Sigmoid colon (tissue), 7 donors: ENCODE results near the gene KICS2. TPM values are rescaled to one million over a fixed set of nuclear protein-coding genes. Genes with fewer than 3 reads are reported as not detected.

Experiments used
- DNase-seq: peaks from one replicate; pipeline ENCODE4 v3.0.0-alpha.2; 2019
- H3K27ac ChIP-seq, 4 donors: fragments of 200-600 bp; sonication (generic); one replicate each; pipeline ENCODE4 v1.5.1; 2016 to 2019; ENCODE audit warnings: mild to moderate bottlenecking in 1 of 4
- H3K27me3 ChIP-seq, 3 donors: fragments of 200-600 bp; sonication (generic); one replicate each; pipeline ENCODE4 v1.5.1; 2019; ENCODE audit warnings: mild to moderate bottlenecking in 1 of 3
- H3K36me3 ChIP-seq, 4 donors: fragments of 200-600 bp; sonication (generic); one replicate each; pipeline ENCODE4 v1.5.1; 2016 to 2019
- H3K4me1 ChIP-seq, 4 donors: fragments of 200-600 bp; sonication (generic); one replicate each; pipeline ENCODE4 v1.5.1; 2017 to 2019
- H3K4me3 ChIP-seq, 4 donors: fragments of 200-600 bp; sonication (generic); one replicate each; pipeline ENCODE4 v1.5.1; 2017 to 2019; ENCODE audit warnings: mild to moderate bottlenecking in 2 of 4, moderate library complexity in 1 of 4
- H3K9me3 ChIP-seq, 4 donors: fragments of 200-600 bp in 3 of 4; sonication (generic) in 3 of 4; one replicate each; pipeline versions ENCODE4 v1.5.1 to v1.6.1; 2013 to 2019
- EP300 ChIP-seq, 4 donors: sonication (generic); formaldehyde crosslinking; IDR thresholded peaks; one replicate each; pipeline ENCODE4 v1.6.1; 2017; ENCODE audit warnings: antibody characterized with exemption in 4 of 4
- POLR2A ChIP-seq, 2 donors: fragments of 450-650 bp; IDR thresholded peaks; one replicate each; pipeline ENCODE4 v1.6.1; 2016; ENCODE audit warnings: antibody characterized with exemption in 2 of 2, mild to moderate bottlenecking in 2 of 2, moderate library complexity in 2 of 2
- POLR2AphosphoS5 ChIP-seq, 4 donors: sonication (generic); formaldehyde crosslinking; IDR thresholded peaks; one replicate each; pipeline ENCODE4 v1.6.1; 2017; ENCODE audit warnings: antibody characterized with exemption in 4 of 4
- WGBS, 2 donors: extraction: QIAGEN DNeasy Blood & Tissue Kit; methylation state at CpG; one replicate each; pipeline ENCODE4 v1.1.7; 2013; 5-methylcytosine and 5-hydroxymethylcytosine counted together
- intact Hi-C: fragments of 100-400 bp; cut with DNase I; formaldehyde crosslinking; loops from one replicate; pipeline ENCODE4 v1.15.1; 2023
- polyA plus RNA-seq, 3 donors: library from polyadenylated mRNA; stranded (reverse); fragments of 200-250 nt; gene quantifications; one replicate each; pipeline ENCODE4 v1.2.3, GENCODE V29; 2013
- total RNA-seq, 4 donors: library from RNA; depleted of rRNA; stranded (reverse); fragments of >200 nt; gene quantifications; one replicate each; pipeline ENCODE4 v1.1.0, GENCODE V29; 2016
- TF ChIP-seq, protein P1 (sequence below), 4 experiments: fragments of 450-650 bp in 3 of 4; fragments of 200-600 bp in 1 of 4; IDR thresholded peaks; one replicate each; pipeline ENCODE4 v1.5.1; 2016 to 2019; ENCODE audit warnings: antibody characterized with exemption in 4 of 4, mild to moderate bottlenecking in 3 of 4, moderate library complexity in 2 of 4
- donor health status: healthy with polysubstance abuse.
- donor health status: Bipolar disorder and iron deficiency.
- donor health status: healthy.

Gene KICS2
- total and polyA plus RNA-seq, 7 donors, result 1.8 to 10.7 (median 4.8) TPM

- TF ChIP-seq EP300 (IDR thresholded peaks at IDR 0.05) (no peak), POLR2A (IDR thresholded peaks at IDR 0.05) (no peak), POLR2AphosphoS5 (IDR thresholded peaks at IDR 0.05) (no peak)
- DNase-seq, result no peak
- Histone ChIP-seq H3K9me3 (no peaks in the 10 kb centered on the region), H3K4me1 (no peaks in the 10 kb centered on the region), H3K27me3 (no peaks in the 10 kb centered on the region), H3K4me3 (no peak overlapping the region), H3K27ac (no peak overlapping the region), H3K36me3 (peaks cover 0 to 11% (median 0%) of the 10 kb centered on the region in 4 donors)
- intact Hi-C loops, result loop anchor here (10.0 kb wide), 1 partner anchor 205 kb away; no protein-coding TSS in a partner anchor
- WGBS, 2 donors, result 33 to 78% methylated on average over 1 of the region's 1 CpG
These were observed 32.6 kb downstream of the KICS2 start for GRCh38 chr12:64189530-64189929.

GRCh38 chr12:64187794-64188193 is 34.3 kb downstream of the KICS2 start:
- Histone ChIP-seq H3K36me3 (no peaks in the 10 kb centered on the region), H3K27me3 (no peaks in the 10 kb centered on the region), H3K4me3 (no peak overlapping the region), H3K9me3 (no peaks in the 10 kb centered on the region), H3K27ac (no peak overlapping the region), H3K4me1 (no peaks in the 10 kb centered on the region)
- intact Hi-C loops, result loop anchor here (10.0 kb wide), 1 partner anchor 203 kb away; no protein-coding TSS in a partner anchor
- WGBS, 2 donors, result 84 to 89% methylated on average over 2 of the region's 2 CpGs
- TF ChIP-seq EP300 (IDR thresholded peaks at IDR 0.05) (no peak), POLR2AphosphoS5 (IDR thresholded peaks at IDR 0.05) (no peak), POLR2A (IDR thresholded peaks at IDR 0.05) (no peak)
- TF ChIP-seq, protein P1, sequence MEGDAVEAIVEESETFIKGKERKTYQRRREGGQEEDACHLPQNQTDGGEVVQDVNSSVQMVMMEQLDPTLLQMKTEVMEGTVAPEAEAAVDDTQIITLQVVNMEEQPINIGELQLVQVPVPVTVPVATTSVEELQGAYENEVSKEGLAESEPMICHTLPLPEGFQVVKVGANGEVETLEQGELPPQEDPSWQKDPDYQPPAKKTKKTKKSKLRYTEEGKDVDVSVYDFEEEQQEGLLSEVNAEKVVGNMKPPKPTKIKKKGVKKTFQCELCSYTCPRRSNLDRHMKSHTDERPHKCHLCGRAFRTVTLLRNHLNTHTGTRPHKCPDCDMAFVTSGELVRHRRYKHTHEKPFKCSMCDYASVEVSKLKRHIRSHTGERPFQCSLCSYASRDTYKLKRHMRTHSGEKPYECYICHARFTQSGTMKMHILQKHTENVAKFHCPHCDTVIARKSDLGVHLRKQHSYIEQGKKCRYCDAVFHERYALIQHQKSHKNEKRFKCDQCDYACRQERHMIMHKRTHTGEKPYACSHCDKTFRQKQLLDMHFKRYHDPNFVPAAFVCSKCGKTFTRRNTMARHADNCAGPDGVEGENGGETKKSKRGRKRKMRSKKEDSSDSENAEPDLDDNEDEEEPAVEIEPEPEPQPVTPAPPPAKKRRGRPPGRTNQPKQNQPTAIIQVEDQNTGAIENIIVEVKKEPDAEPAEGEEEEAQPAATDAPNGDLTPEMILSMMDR (IDR thresholded peaks at IDR 0.05), result no peak
- DNase-seq, result no peak

GRCh38 chr12:64187370-64187769 is 34.7 kb downstream of the KICS2 start:
- DNase-seq, result no peak
- WGBS, 2 donors, result 78 to 84% methylated on average over 3 of the region's 3 CpGs
- intact Hi-C loops, result loop anchor here (10.0 kb wide), 1 partner anchor 203 kb away; no protein-coding TSS in a partner anchor
- Histone ChIP-seq H3K4me3 (no peak overlapping the region), H3K36me3 (no peaks in the 10 kb centered on the region), H3K27ac (no peak overlapping the region), H3K27me3 (no peaks in the 10 kb centered on the region), H3K4me1 (peaks cover 0 to 2% (median 0%) of the 10 kb centered on the region in 4 donors), H3K9me3 (no peaks in the 10 kb centered on the region)
- TF ChIP-seq POLR2A (IDR thresholded peaks at IDR 0.05) (no peak), POLR2AphosphoS5 (IDR thresholded peaks at IDR 0.05) (no peak), EP300 (IDR thresholded peaks at IDR 0.05) (no peak)
- TF ChIP-seq, protein P1 (IDR thresholded peaks at IDR 0.05), result no peak

GRCh38 chr12:64186789-64187188 is 35.3 kb downstream of the KICS2 start:
- no peaks in the 10 kb centered on the region for H3K36me3 ChIP-seq
- H3K9me3 ChIP-seq, result no peaks in the 10 kb centered on the region
- no peak overlapping the region for H3K27ac ChIP-seq
- intact Hi-C loops, result loop anchor here (10.0 kb wide), 1 partner anchor 202 kb away; no protein-coding TSS in a partner anchor
- TF ChIP-seq EP300 (IDR thresholded peaks at IDR 0.05), result no peak
- TF ChIP-seq POLR2AphosphoS5 (IDR thresholded peaks at IDR 0.05), result no peak
- TF ChIP-seq POLR2A (IDR thresholded peaks at IDR 0.05), result no peak
- TF ChIP-seq, protein P1 (IDR thresholded peaks at IDR 0.05), result no peak
- peaks cover 0 to 5% (median 2%) of the 10 kb centered on the region in 4 donors for H3K4me1 ChIP-seq
- H3K27me3 ChIP-seq, result no peaks in the 10 kb centered on the region
- 72 to 79% methylated on average over 2 of the region's 2 CpGs for WGBS, 2 donors
- no peak overlapping the region for H3K4me3 ChIP-seq
- DNase-seq, result no peak

- H3K9me3 ChIP-seq, result no peaks in the 10 kb centered on the region
- TF ChIP-seq EP300 (IDR thresholded peaks at IDR 0.05) (no peak), POLR2AphosphoS5 (IDR thresholded peaks at IDR 0.05) (no peak), POLR2A (IDR thresholded peaks at IDR 0.05) (no peak)
- TF ChIP-seq, protein P1 (IDR thresholded peaks at IDR 0.05), result no peak
- no peak overlapping the region for H3K27ac ChIP-seq
- H3K36me3 ChIP-seq, result no peaks in the 10 kb centered on the region
- no peak overlapping the region for H3K4me3 ChIP-seq
- WGBS, 2 donors, result 90 to 92% methylated on average over 1 of the region's 1 CpG
- intact Hi-C loops, result loop anchor here (5.0 to 10.0 kb wide), 3 partner anchors 73 to 517 kb away; partner anchors contain the start of gene DPY19L2
- H3K27me3 ChIP-seq, result no peaks in the 10 kb centered on the region
- no peak for DNase-seq
- peaks cover 0 to 16% (median 7%) of the 10 kb centered on the region in 4 donors for H3K4me1 ChIP-seq
These were observed 37.9 kb downstream of the KICS2 start for GRCh38 chr12:64184216-64184615.
